Neural cell (in vitro differentiated cells): ENCODE results near the gene CADM3. TPM values are rescaled to one million over a fixed set of nuclear protein-coding genes. Genes with fewer than 3 reads are reported as not detected.

Source experiments
- H2AFZ ChIP-seq: fragments of 200-600, 300-800 bp; sonication (generic), shearing (Covaris generic); 2 replicates; pipeline ENCODE4 v1.6.0; 2014; ENCODE audit warnings: low read depth, mild to moderate bottlenecking, antibody characterized with exemption, low read length, moderate library complexity
- H3F3A ChIP-seq: fragments of 200-600 bp; shearing (Covaris generic); 2 replicates; pipeline ENCODE4 v1.6.1; 2016; ENCODE audit warnings: mild to moderate bottlenecking, moderate library complexity, mixed read lengths, antibody characterized with exemption, low read length; ENCODE audit not compliant: insufficient read depth, poor library complexity, severe bottlenecking
- H3K27ac ChIP-seq: fragments of 200-600, 300-800 bp; sonication (generic), shearing (Covaris generic); 2 replicates; pipeline ENCODE4 v1.5.1; 2014; ENCODE audit warnings: mild to moderate bottlenecking, low read length, moderate library complexity
- H3K27me3 ChIP-seq: fragments of 300-800, 200-600 bp; sonication (generic), shearing (Covaris generic); 2 replicates; pipeline ENCODE4 v1.6.0; 2014; ENCODE audit warnings: mild to moderate bottlenecking, low read depth, low read length, moderate library complexity; ENCODE audit not compliant: insufficient read depth
- H3K36me3 ChIP-seq: fragments of 300-800, 200-600 bp; sonication (generic), shearing (Covaris generic); 2 replicates; pipeline ENCODE4 v1.5.1; 2014; ENCODE audit warnings: mild to moderate bottlenecking, antibody characterized with exemption, low read length, moderate library complexity; ENCODE audit not compliant: insufficient read depth
- H3K4me2 ChIP-seq: fragments of 300-800, 200-600 bp; sonication (generic), shearing (Covaris generic); 2 replicates; pipeline ENCODE4 v1.6.0; 2014; ENCODE audit warnings: mild to moderate bottlenecking, low read length
- H3K4me3 ChIP-seq: fragments of 300-800, 200-600 bp; sonication (generic), shearing (Covaris generic); 2 replicates; pipeline ENCODE4 v1.5.1; 2014; ENCODE audit warnings: mild to moderate bottlenecking, low read length, moderate library complexity
- H3K79me2 ChIP-seq: fragments of 200-600 bp; shearing (Covaris generic); replicated peaks from 2 replicates; pipeline ENCODE4 v1.6.0; 2014; ENCODE audit warnings: mild to moderate bottlenecking, low read length, moderate library complexity; ENCODE audit not compliant: insufficient read depth
- H3K9ac ChIP-seq: fragments of 300-800, 200-600 bp; sonication (generic), shearing (Covaris generic); 2 replicates; pipeline ENCODE4 v1.6.1; 2016; ENCODE audit warnings: mild to moderate bottlenecking, low read length, mixed read lengths
- H3K9me2 ChIP-seq: fragments of 200-600 bp; shearing (Covaris generic); 2 replicates; pipeline ENCODE4 v1.6.1; 2016; ENCODE audit warnings: mild to moderate bottlenecking, low read length, mixed read lengths; ENCODE audit not compliant: insufficient read depth
- H3K9me3 ChIP-seq: fragments of 200-600, 300-800 bp; sonication (generic), shearing (Covaris generic); 2 replicates; pipeline ENCODE4 v1.6.1; 2016; ENCODE audit warnings: mild to moderate bottlenecking, mixed run types, low read length, moderate library complexity, mixed read lengths
- H4K20me1 ChIP-seq: fragments of 200-600 bp; shearing (Covaris generic); 2 replicates; pipeline ENCODE4 v1.6.1; 2016; ENCODE audit warnings: mild to moderate bottlenecking, mixed run types; ENCODE audit not compliant: insufficient read depth
- CTCF ChIP-seq: fragments of 450-650 bp; IDR thresholded peaks from 2 replicates; pipeline ENCODE4 v1.5.1; 2014; ENCODE audit warnings: antibody characterized with exemption, mild to moderate bottlenecking, moderate library complexity; ENCODE audit not compliant: poor library complexity, severe bottlenecking
- EP300 ChIP-seq: fragments of 450-650 bp; conservative IDR thresholded peaks from 2 replicates; pipeline ENCODE4 v1.6.1; 2014; ENCODE audit warnings: antibody characterized with exemption, mild to moderate bottlenecking, moderate library complexity; ENCODE audit not compliant: poor library complexity, severe bottlenecking
- EZH2 ChIP-seq: fragments of 200-600, 300-800 bp; shearing (Covaris generic), sonication (generic); IDR thresholded peaks from 2 replicates; pipeline ENCODE4 v1.6.1; 2014; ENCODE audit warnings: antibody characterized with exemption, low read length, borderline replicate concordance, mild to moderate bottlenecking; ENCODE audit not compliant: insufficient read depth, poor library complexity, severe bottlenecking
- MXI1 ChIP-seq: fragments of 450-650 bp; conservative IDR thresholded peaks from 2 replicates; pipeline ENCODE4 v1.6.1; 2014; ENCODE audit warnings: antibody characterized with exemption, mild to moderate bottlenecking; ENCODE audit not compliant: poor library complexity, severe bottlenecking
- POLR2AphosphoS5 ChIP-seq: IDR thresholded peaks from 2 replicates; pipeline ENCODE4 v1.6.1; 2012
- RAD21 ChIP-seq: fragments of 450-650 bp; conservative IDR thresholded peaks from 2 replicates; pipeline ENCODE4 v1.6.1; 2014; ENCODE audit warnings: antibody characterized with exemption, mild to moderate bottlenecking, moderate library complexity
- SMC3 ChIP-seq: fragments of 450-650 bp; conservative IDR thresholded peaks from 2 replicates; pipeline ENCODE4 v1.6.1; 2014; ENCODE audit warnings: antibody characterized with exemption, mild to moderate bottlenecking, moderate library complexity; ENCODE audit not compliant: poor library complexity
- TAF1 ChIP-seq: IDR thresholded peaks from 2 replicates; pipeline ENCODE4 v1.6.1; 2012; ENCODE audit warnings: low read depth
- polyA plus RNA-seq: library from polyadenylated mRNA; depleted of rRNA; stranded (reverse); fragments of >200 nt; gene quantifications from 2 replicates; pipeline ENCODE4 v1.2.3, GENCODE V29; 2014
- TF ChIP-seq, protein P1 (sequence below): IDR thresholded peaks from 2 replicates; pipeline ENCODE4 v1.6.1; 2012; ENCODE audit warnings: borderline replicate concordance

CADM3 gene
- polyA plus RNA-seq, 1 donor from 2014 or later, result 81.7 TPM

DNA sequence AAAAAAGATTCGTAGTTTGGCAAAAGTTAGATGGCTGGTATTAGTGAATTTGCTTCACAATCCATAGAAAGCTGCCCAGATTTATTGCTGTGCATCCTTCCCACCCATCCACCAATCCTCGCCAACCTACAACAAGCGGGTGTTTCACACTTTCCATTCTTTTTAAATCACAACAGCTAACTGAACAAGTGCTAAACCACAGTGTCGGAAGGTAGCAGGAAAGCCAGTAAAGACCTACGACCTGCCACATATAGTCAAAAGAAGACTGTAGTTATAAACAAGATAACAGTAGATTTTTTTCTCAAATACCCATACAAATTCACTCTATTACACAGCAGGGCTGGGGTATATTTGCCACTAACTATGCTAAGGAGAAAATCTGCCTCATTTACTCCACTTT lies 47.8 kb upstream of the CADM3 start:
- no peaks in the 10 kb centered on the region for H3K9me2 ChIP-seq
- no peak overlapping the region for H3K4me2 ChIP-seq
- no peak for TF ChIP-seq SMC3
- no peak for TF ChIP-seq POLR2AphosphoS5
- TF ChIP-seq EP300, result no peak
- TF ChIP-seq TAF1, result no peak
- TF ChIP-seq RAD21, result no peak
- TF ChIP-seq, protein P1, sequence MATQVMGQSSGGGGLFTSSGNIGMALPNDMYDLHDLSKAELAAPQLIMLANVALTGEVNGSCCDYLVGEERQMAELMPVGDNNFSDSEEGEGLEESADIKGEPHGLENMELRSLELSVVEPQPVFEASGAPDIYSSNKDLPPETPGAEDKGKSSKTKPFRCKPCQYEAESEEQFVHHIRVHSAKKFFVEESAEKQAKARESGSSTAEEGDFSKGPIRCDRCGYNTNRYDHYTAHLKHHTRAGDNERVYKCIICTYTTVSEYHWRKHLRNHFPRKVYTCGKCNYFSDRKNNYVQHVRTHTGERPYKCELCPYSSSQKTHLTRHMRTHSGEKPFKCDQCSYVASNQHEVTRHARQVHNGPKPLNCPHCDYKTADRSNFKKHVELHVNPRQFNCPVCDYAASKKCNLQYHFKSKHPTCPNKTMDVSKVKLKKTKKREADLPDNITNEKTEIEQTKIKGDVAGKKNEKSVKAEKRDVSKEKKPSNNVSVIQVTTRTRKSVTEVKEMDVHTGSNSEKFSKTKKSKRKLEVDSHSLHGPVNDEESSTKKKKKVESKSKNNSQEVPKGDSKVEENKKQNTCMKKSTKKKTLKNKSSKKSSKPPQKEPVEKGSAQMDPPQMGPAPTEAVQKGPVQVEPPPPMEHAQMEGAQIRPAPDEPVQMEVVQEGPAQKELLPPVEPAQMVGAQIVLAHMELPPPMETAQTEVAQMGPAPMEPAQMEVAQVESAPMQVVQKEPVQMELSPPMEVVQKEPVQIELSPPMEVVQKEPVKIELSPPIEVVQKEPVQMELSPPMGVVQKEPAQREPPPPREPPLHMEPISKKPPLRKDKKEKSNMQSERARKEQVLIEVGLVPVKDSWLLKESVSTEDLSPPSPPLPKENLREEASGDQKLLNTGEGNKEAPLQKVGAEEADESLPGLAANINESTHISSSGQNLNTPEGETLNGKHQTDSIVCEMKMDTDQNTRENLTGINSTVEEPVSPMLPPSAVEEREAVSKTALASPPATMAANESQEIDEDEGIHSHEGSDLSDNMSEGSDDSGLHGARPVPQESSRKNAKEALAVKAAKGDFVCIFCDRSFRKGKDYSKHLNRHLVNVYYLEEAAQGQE, result no peak
- TF ChIP-seq MXI1, result no peak
- no peak for TF ChIP-seq CTCF
- TF ChIP-seq EZH2, result no peak
- no peak overlapping the region for H3K27ac ChIP-seq
- H3K36me3 ChIP-seq, result no peaks in the 10 kb centered on the region
- H3K9me3 ChIP-seq, result no peaks in the 10 kb centered on the region
- no peaks in the 10 kb centered on the region for H3K27me3 ChIP-seq
- no peaks in the 10 kb centered on the region for H4K20me1 ChIP-seq
- H2AFZ ChIP-seq, result no peak overlapping the region
- no peaks in the 10 kb centered on the region for H3K79me2 ChIP-seq
- H3F3A ChIP-seq, result peaks cover 5% of the 10 kb centered on the region
- no peak overlapping the region for H3K4me3 ChIP-seq
- no peak overlapping the region for H3K9ac ChIP-seq

DNA sequence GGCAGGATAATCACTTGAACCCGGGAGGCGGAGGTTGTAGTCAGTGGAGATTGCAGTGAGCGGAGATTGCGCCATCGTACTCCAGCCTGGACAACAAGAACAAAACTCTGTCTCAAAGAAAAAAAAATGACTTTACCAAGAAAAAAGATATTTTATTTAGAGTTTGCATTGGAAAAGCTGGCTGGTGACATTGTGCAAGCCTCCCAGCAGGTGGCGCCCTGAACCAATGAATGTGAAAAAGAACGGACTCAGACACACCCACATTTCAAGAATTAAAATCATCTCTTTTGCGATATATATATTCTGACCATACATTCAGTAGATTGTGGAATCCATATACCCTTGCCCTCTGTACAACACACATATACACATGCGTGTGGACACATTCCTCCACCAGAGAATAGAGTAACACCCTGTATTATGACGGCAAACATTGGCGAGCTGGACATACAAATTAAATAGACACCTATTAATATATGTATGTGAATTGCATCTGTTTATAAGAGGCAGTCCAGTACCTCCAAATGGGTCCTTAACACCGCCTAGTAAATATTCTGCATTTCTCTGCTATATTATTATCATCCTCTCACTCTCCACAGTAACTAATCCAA lies 39.0 kb upstream of the CADM3 start:
- H3K36me3 ChIP-seq, result no peaks in the 10 kb centered on the region

More for the DNA sequence above, 39.0 kb upstream of the CADM3 start:
- Histone ChIP-seq H3K4me2 (no peak overlapping the region), H3K27me3 (no peaks in the 10 kb centered on the region), H3K9me2 (no peaks in the 10 kb centered on the region), H4K20me1 (no peaks in the 10 kb centered on the region), H3K27ac (no peak overlapping the region), H3K79me2 (no peaks in the 10 kb centered on the region), H2AFZ (no peak overlapping the region), H3K4me3 (no peak overlapping the region), H3K9me3 (no peaks in the 10 kb centered on the region), H3K9ac (no peak overlapping the region), H3F3A (no peaks in the 10 kb centered on the region)
- TF ChIP-seq SMC3, result peak; percentile 84
- no peak for TF ChIP-seq POLR2AphosphoS5
- TF ChIP-seq CTCF, result peak; percentile 85
- no peak for TF ChIP-seq EP300
- TF ChIP-seq RAD21, result peak; percentile 84
- TF ChIP-seq MXI1, result no peak
